ENCODE measurements around the gene HERC4. TPM values are rescaled to one million over a fixed set of nuclear protein-coding genes. Genes with fewer than 3 reads are reported as not detected.

HERC4 gene
- total RNA-seq, 3 donors from 2014 or later = 43.2 to 81.4 (median 66.2) TPM

DNA sequence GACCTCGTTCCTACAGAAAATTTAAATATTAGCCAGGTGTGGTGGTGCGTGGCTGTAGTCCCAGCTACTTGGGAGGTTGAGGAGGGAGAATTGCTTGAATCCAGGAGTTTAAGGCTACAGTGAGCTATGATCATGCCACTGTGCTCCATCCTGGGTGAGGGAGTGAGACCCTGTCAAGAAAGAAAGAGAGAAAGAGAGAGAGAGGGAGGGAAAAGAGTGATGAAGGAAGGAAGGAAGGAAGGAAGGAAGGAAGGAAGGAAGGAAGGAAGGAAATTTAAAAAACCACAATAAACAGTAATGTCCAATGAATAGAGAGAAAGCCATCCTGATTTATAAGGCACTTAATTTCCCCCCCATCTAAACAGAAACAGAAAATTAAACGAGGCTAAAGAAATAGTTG, 43.6 kb upstream of the HERC4 start:
- no peak for DNase-seq (ENCODE audit: low spot score in 2 of 2)
- H3K36me3 ChIP-seq = no peaks in the 10 kb centered on the region
- H3K4me3 ChIP-seq = no peak overlapping the region
- H3K27ac ChIP-seq = no peak overlapping the region
- H3K9me3 ChIP-seq = no peaks in the 10 kb centered on the region
- H3K4me1 ChIP-seq = no peaks in the 10 kb centered on the region
- TF ChIP-seq, protein P1, sequence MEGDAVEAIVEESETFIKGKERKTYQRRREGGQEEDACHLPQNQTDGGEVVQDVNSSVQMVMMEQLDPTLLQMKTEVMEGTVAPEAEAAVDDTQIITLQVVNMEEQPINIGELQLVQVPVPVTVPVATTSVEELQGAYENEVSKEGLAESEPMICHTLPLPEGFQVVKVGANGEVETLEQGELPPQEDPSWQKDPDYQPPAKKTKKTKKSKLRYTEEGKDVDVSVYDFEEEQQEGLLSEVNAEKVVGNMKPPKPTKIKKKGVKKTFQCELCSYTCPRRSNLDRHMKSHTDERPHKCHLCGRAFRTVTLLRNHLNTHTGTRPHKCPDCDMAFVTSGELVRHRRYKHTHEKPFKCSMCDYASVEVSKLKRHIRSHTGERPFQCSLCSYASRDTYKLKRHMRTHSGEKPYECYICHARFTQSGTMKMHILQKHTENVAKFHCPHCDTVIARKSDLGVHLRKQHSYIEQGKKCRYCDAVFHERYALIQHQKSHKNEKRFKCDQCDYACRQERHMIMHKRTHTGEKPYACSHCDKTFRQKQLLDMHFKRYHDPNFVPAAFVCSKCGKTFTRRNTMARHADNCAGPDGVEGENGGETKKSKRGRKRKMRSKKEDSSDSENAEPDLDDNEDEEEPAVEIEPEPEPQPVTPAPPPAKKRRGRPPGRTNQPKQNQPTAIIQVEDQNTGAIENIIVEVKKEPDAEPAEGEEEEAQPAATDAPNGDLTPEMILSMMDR (IDR thresholded peaks at IDR 0.05) = no peak
- TF ChIP-seq POLR2AphosphoS5 (IDR thresholded peaks at IDR 0.05) (no peak), POLR2A (IDR thresholded peaks at IDR 0.05) (no peak)
- intact Hi-C loops (cut with DNase I; ENCODE audit: low total_unique reads) = no loop called here
- no peaks in the 10 kb centered on the region for H3K27me3 ChIP-seq

DNA sequence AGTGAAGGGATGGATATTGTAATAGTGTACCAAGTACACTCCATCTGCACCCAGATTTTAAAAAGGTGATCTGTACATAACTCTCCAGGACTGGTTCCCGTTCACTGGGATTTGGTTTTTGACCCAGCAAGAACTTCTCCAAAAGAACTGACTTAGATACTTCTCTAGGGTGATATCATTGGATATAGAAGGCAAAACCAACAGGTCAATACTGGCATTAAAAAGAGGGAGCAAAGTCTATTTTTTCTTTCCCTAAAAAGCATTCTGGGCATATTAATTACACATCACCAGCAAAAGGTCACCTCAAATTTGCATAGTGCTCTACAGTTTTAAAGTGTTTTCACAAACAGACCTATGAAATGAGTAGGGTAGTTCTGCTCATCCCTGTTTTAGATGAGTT, 37.8 kb upstream of the HERC4 start:
- Histone ChIP-seq H3K4me3 (no peak overlapping the region), H3K4me1 (no peaks in the 10 kb centered on the region), H3K36me3 (no peaks in the 10 kb centered on the region), H3K27ac (no peak overlapping the region), H3K9me3 (no peaks in the 10 kb centered on the region), H3K27me3 (no peaks in the 10 kb centered on the region)
- intact Hi-C loops (cut with DNase I; ENCODE audit: low total_unique reads) = no loop called here
- DNase-seq (ENCODE audit: low spot score in 2 of 2) = no peak
- no peak for TF ChIP-seq POLR2A (IDR thresholded peaks at IDR 0.05)
- TF ChIP-seq POLR2AphosphoS5 (IDR thresholded peaks at IDR 0.05) = no peak
- TF ChIP-seq, protein P1 (IDR thresholded peaks at IDR 0.05) = no peak

DNA sequence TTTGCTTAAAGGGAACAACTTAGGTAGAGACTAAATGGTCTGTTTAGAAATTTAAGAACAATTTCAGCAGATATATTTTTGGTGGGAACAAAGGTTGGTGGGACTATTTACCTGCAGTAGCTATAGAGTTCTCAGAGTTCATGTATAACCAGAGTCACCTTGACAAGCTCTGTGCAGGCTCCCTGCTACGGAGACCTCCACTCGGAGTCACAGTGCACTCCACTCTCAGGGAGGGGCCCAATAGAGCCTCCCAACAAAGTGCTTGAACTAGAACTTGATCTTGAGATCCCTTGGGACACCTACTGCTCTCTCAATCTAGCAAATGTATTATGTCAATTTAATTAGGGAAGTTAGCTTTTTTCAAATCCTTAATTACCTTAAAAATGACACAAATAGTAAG, 36.5 kb upstream of the HERC4 start:
- Histone ChIP-seq H3K9me3 (no peaks in the 10 kb centered on the region), H3K36me3 (no peaks in the 10 kb centered on the region), H3K4me3 (no peak overlapping the region), H3K27me3 (no peaks in the 10 kb centered on the region), H3K4me1 (no peaks in the 10 kb centered on the region), H3K27ac (no peak overlapping the region)
- TF ChIP-seq, protein P1 (IDR thresholded peaks at IDR 0.05) = no peak
- TF ChIP-seq POLR2AphosphoS5 (IDR thresholded peaks at IDR 0.05) (no peak), POLR2A (IDR thresholded peaks at IDR 0.05) (no peak)
- DNase-seq (ENCODE audit: low spot score in 2 of 2) = no peak
- intact Hi-C loops (cut with DNase I; ENCODE audit: low total_unique reads) = no loop called here

GRCh38 chr10:68110027-68110426, 34.9 kb upstream of the HERC4 start:
- H3K27me3 ChIP-seq = no peaks in the 10 kb centered on the region
- TF ChIP-seq POLR2A (IDR thresholded peaks at IDR 0.05) (no peak), POLR2AphosphoS5 (IDR thresholded peaks at IDR 0.05) (no peak)
- TF ChIP-seq, protein P1 (IDR thresholded peaks at IDR 0.05) = no peak
- H3K27ac ChIP-seq = no peak overlapping the region
- H3K9me3 ChIP-seq = no peaks in the 10 kb centered on the region
- no peaks in the 10 kb centered on the region for H3K36me3 ChIP-seq
- intact Hi-C loops (cut with DNase I; ENCODE audit: low total_unique reads) = no loop called here
- H3K4me1 ChIP-seq = no peaks in the 10 kb centered on the region
- no peak for DNase-seq (ENCODE audit: low spot score in 2 of 2)
- no peak overlapping the region for H3K4me3 ChIP-seq

GRCh38 chr10:68109331-68109730, 34.2 kb upstream of the HERC4 start, which contains the start of gene MYPN:
MYPN (plus strand) TSS chr10:68109488; CDS start chr10:68121439, 11,951 bp downstream.
- no peaks in the 10 kb centered on the region for H3K9me3 ChIP-seq
- intact Hi-C loops (cut with DNase I; ENCODE audit: low total_unique reads) = no loop called here
- H3K27ac ChIP-seq = no peak within 1 kb of the TSS
- no peaks in the 10 kb centered on the region for H3K27me3 ChIP-seq
- H3K36me3 ChIP-seq = no peaks in the 10 kb centered on the region
- DNase-seq (ENCODE audit: low spot score in 2 of 2) = no peak
- H3K4me1 ChIP-seq = no peaks in the 10 kb centered on the region
- TF ChIP-seq, protein P1 (IDR thresholded peaks at IDR 0.05) = no peak
- no peak for TF ChIP-seq POLR2A (IDR thresholded peaks at IDR 0.05)
- no peak for TF ChIP-seq POLR2AphosphoS5 (IDR thresholded peaks at IDR 0.05)
- no peak within 1 kb of the TSS for H3K4me3 ChIP-seq

Measured in breast epithelium (tissue), 4 donors.